Measurements from ENCODE around the gene TAS1R1. TPM values are rescaled to one million over a fixed set of nuclear protein-coding genes. Genes with fewer than 3 reads are reported as not detected.

Gene TAS1R1
- total RNA-seq, 3 donors from 2014 or later (not counting 1 experiment from before 2014, with no cell fraction given) = not detected

DNA sequence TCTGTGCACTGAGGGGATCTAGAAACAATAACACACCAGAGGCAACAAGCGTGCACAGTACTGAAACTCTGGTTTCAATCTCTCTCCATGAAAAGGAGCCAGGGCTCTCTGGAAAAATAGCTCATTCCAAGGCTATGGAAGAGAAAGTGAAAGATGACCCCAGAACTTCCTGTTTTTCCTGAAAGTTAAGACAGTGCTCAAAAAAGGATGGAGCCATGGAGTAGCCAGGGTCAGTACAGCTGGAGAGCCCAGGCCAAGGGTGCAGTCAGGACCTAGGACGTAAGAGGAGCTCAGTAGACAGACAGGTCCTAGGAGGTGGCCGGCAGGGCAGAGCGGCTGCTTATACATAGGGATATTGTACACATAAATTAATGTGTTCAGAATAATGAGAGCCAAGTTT is 19.9 kb upstream of the TAS1R1 start:
- Mint-ChIP-seq H3K27ac (no peak overlapping the region), H3K36me3 (peaks cover 6% of the 10 kb centered on the region), H3K4me3 (no peak overlapping the region), H3K4me1 (peaks cover 0 to 4% of the 10 kb centered on the region in 2 donors), H3K9me3 (no peaks in the 10 kb centered on the region), H3K27me3 (ENCODE audit: low read depth in 2 of 2) (no peaks in the 10 kb centered on the region)
- Histone ChIP-seq H3K36me3 (ENCODE audit: control insufficient read depth, insufficient read depth, low read length) (peaks cover 40% of the 10 kb centered on the region), H3K4me3 (ENCODE audit: low read length) (no peak overlapping the region), H3K27ac (ENCODE audit: low read length) (no peak overlapping the region), H3K27me3 (ENCODE audit: control insufficient read depth, insufficient read depth, low read length) (no peaks in the 10 kb centered on the region), H3K4me1 (ENCODE audit: control insufficient read depth, insufficient read depth, low read length) (no peaks in the 10 kb centered on the region), H3K9me3 (ENCODE audit: control insufficient read depth, insufficient read depth, low read length) (no peaks in the 10 kb centered on the region)
- DNase-seq (no peak), ATAC-seq (no peak)
- intact Hi-C loops (cut with micrococcal nuclease) = no loop called here
- TF ChIP-seq, protein P1, sequence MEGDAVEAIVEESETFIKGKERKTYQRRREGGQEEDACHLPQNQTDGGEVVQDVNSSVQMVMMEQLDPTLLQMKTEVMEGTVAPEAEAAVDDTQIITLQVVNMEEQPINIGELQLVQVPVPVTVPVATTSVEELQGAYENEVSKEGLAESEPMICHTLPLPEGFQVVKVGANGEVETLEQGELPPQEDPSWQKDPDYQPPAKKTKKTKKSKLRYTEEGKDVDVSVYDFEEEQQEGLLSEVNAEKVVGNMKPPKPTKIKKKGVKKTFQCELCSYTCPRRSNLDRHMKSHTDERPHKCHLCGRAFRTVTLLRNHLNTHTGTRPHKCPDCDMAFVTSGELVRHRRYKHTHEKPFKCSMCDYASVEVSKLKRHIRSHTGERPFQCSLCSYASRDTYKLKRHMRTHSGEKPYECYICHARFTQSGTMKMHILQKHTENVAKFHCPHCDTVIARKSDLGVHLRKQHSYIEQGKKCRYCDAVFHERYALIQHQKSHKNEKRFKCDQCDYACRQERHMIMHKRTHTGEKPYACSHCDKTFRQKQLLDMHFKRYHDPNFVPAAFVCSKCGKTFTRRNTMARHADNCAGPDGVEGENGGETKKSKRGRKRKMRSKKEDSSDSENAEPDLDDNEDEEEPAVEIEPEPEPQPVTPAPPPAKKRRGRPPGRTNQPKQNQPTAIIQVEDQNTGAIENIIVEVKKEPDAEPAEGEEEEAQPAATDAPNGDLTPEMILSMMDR (IDR thresholded peaks at IDR 0.05) = no peak
- 92% methylated on average over 4 of the region's 4 CpGs for WGBS (ENCODE audit: insufficient coverage)

DNA sequence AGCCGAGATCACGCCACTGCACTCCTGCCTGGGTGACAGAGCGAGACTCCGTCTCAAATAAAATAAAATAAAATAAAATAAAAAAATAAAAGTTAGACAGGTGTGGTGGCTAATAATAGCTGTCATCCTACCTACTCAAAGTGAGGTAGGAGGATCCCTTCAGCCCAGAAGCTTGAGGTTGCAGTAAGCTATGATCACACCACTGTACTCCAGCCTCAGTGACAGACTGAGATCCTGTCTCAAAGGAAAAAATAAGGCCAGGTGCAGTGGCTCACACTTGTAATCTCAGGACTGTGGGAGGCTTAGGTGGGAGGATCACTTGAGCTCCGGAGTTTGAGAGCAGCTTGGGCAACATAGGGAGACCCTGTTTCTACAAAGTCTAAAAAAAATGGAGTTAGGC is 18.8 kb upstream of the TAS1R1 start:
- intact Hi-C loops (cut with micrococcal nuclease) = no loop called here
- no peaks in the 10 kb centered on the region for H3K27me3 Mint-ChIP-seq (ENCODE audit: low read depth in 2 of 2)
- Histone ChIP-seq H3K36me3 (ENCODE audit: control insufficient read depth, insufficient read depth, low read length) (peaks cover 38% of the 10 kb centered on the region), H3K4me3 (ENCODE audit: low read length) (no peak overlapping the region), H3K4me1 (ENCODE audit: control insufficient read depth, insufficient read depth, low read length) (no peaks in the 10 kb centered on the region), H3K27ac (ENCODE audit: low read length) (no peak overlapping the region), H3K27me3 (ENCODE audit: control insufficient read depth, insufficient read depth, low read length) (no peaks in the 10 kb centered on the region), H3K9me3 (ENCODE audit: control insufficient read depth, insufficient read depth, low read length) (no peaks in the 10 kb centered on the region)
- no peak for DNase-seq
- no peak overlapping the region for H3K4me3 Mint-ChIP-seq
- H3K27ac Mint-ChIP-seq = no peak overlapping the region
- no peaks in the 10 kb centered on the region for H3K9me3 Mint-ChIP-seq
- peaks cover 0 to 4% of the 10 kb centered on the region in 2 donors for H3K4me1 Mint-ChIP-seq
- ATAC-seq = no peak
- TF ChIP-seq, protein P1 (IDR thresholded peaks at IDR 0.05) = no peak
- peaks cover 6% of the 10 kb centered on the region for H3K36me3 Mint-ChIP-seq
- WGBS (ENCODE audit: insufficient coverage) = 100% methylated on average over 2 of the region's 5 CpGs

DNA sequence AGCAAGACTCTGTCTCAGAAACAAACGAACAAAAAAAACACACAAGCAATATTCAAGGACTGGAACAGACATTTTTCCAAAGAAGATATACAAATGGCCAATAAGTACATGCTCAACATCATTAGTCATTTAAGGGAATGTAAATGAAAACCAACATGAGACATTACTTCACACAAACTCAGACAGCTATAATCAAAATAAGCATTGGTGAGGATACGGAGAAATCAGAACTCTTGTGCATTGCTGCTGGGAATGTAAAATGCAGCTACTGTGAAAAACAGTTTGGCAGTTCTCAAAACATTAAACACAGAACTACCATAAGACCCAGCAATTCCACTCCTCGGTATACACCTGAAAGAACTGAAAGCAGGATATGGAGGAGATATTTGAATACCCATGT is 16.2 kb upstream of the TAS1R1 start:
- WGBS (ENCODE audit: insufficient coverage) = 0% methylated on average over 1 of the region's 3 CpGs
- no peaks in the 10 kb centered on the region for H3K27me3 Mint-ChIP-seq (ENCODE audit: low read depth in 2 of 2)
- DNase-seq = no peak
- no peaks in the 10 kb centered on the region for H3K36me3 Mint-ChIP-seq
- no peak overlapping the region for H3K4me3 ChIP-seq (ENCODE audit: low read length)
- no peaks in the 10 kb centered on the region for H3K27me3 ChIP-seq (ENCODE audit: control insufficient read depth, insufficient read depth, low read length)
- no peaks in the 10 kb centered on the region for H3K4me1 ChIP-seq (ENCODE audit: control insufficient read depth, insufficient read depth, low read length)
- H3K9me3 Mint-ChIP-seq = no peaks in the 10 kb centered on the region
- intact Hi-C loops (cut with micrococcal nuclease) = no loop called here
- peaks cover 25% of the 10 kb centered on the region for H3K36me3 ChIP-seq (ENCODE audit: control insufficient read depth, insufficient read depth, low read length)
- H3K27ac ChIP-seq (ENCODE audit: low read length) = no peak overlapping the region
- ATAC-seq = no peak
- H3K9me3 ChIP-seq (ENCODE audit: control insufficient read depth, insufficient read depth, low read length) = no peaks in the 10 kb centered on the region
- H3K27ac Mint-ChIP-seq = no peak overlapping the region
- peaks cover 0 to 4% of the 10 kb centered on the region in 2 donors for H3K4me1 Mint-ChIP-seq
- TF ChIP-seq, protein P1 (IDR thresholded peaks at IDR 0.05) = no peak
- H3K4me3 Mint-ChIP-seq = no peak overlapping the region

DNA sequence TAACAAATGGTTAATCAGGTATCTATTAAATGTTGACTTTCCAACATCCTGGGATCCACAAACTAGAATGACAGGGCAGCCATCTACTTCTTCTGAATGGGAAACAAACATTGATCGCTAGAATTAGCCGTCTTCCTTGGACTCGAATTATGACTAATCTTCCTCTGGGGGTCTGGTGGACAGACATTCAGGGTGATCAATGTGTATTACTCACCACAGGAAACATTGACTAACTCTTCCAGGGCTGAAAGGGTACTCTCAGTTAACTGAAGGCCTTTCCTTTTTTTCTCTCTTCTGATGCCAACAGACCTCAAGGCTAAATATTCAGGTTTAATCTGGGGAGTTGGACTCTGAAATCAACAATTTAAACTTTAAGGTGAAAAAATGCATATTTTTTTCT is 10.3 kb upstream of the TAS1R1 start:
- H3K27ac Mint-ChIP-seq = peak overlapping the region in 1 of 2 donors; percentile 60
- DNase-seq (no peak), ATAC-seq (no peak)
- peaks cover 0 to 19% of the 10 kb centered on the region in 2 donors for H3K4me1 Mint-ChIP-seq
- H3K4me3 ChIP-seq (ENCODE audit: low read length) = no peak overlapping the region
- no peaks in the 10 kb centered on the region for H3K9me3 Mint-ChIP-seq
- H3K27me3 ChIP-seq (ENCODE audit: control insufficient read depth, insufficient read depth, low read length) = no peaks in the 10 kb centered on the region
- H3K27me3 Mint-ChIP-seq (ENCODE audit: low read depth in 2 of 2) = no peaks in the 10 kb centered on the region
- H3K36me3 Mint-ChIP-seq = no peaks in the 10 kb centered on the region
- intact Hi-C loops (cut with micrococcal nuclease) = no loop called here
- no peak overlapping the region for H3K27ac ChIP-seq (ENCODE audit: low read length)
- whole genome bisulfite sequencing (ENCODE audit: insufficient coverage) = 91% methylated on average over 3 of the region's 3 CpGs
- no peak overlapping the region for H3K4me3 Mint-ChIP-seq
- no peaks in the 10 kb centered on the region for H3K9me3 ChIP-seq (ENCODE audit: control insufficient read depth, insufficient read depth, low read length)
- H3K36me3 ChIP-seq (ENCODE audit: control insufficient read depth, insufficient read depth, low read length) = peaks cover 47% of the 10 kb centered on the region
- TF ChIP-seq, protein P1 (IDR thresholded peaks at IDR 0.05) = no peak
- peaks cover 6% of the 10 kb centered on the region for H3K4me1 ChIP-seq (ENCODE audit: control insufficient read depth, insufficient read depth, low read length)
